Stomach (tissue), 4 donors: ENCODE data around the gene SLIT1.

Experiments
- EP300 ChIP-seq: sonication (generic); formaldehyde crosslinking; IDR thresholded peaks from one replicate; pipeline ENCODE4 v1.6.1; 2017; ENCODE audit warnings: antibody characterized with exemption
- POLR2A ChIP-seq, 4 donors: fragments of 450-650 bp; IDR thresholded peaks; one replicate each; pipeline ENCODE4 v1.6.1; 2016; ENCODE audit warnings: antibody characterized with exemption in 4 of 4, control low read depth in 2 of 4, mild to moderate bottlenecking in 1 of 4, moderate library complexity in 1 of 4
- POLR2AphosphoS5 ChIP-seq, 3 donors: sonication (generic); formaldehyde crosslinking; IDR thresholded peaks; one replicate each; pipeline ENCODE4 v1.6.1; 2016; ENCODE audit warnings: antibody characterized with exemption in 3 of 3
- TF ChIP-seq, protein P1 (sequence below), 7 experiments: fragments of 450-650 bp in 4 of 7; fragments of 200-600 bp in 3 of 7; sonication (generic) in 3 of 7; IDR thresholded peaks; one replicate each; pipeline ENCODE4 v1.5.1; 2016 to 2019; ENCODE audit warnings: antibody characterized with exemption in 7 of 7, control low read depth in 2 of 7, mild to moderate bottlenecking in 1 of 7

DNA sequence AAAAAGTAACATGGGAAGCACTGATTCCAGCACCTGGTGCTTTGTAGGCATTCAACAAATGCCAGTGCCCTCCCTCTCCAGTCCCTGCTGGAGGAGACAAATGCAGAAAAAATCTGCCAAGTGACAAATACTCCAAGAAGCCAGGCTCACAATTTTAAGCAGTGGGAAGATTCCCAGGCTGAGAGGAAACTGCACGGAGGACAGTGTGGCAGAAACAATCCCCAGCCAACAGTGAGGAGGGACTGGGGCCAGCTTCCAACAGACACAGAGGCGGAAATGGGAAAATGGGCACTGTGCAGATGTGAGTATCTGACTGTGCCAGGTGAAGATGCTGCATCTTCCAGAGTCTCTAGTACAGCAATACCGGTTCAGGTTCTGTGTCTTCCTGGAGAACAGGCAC is 106.3 kb downstream of the SLIT1 start:
- TF ChIP-seq EP300 (no peak), POLR2A (IDR thresholded peaks at IDR 0.05) (no peak), POLR2AphosphoS5 (IDR thresholded peaks at IDR 0.05) (no peak)
- TF ChIP-seq, protein P1, sequence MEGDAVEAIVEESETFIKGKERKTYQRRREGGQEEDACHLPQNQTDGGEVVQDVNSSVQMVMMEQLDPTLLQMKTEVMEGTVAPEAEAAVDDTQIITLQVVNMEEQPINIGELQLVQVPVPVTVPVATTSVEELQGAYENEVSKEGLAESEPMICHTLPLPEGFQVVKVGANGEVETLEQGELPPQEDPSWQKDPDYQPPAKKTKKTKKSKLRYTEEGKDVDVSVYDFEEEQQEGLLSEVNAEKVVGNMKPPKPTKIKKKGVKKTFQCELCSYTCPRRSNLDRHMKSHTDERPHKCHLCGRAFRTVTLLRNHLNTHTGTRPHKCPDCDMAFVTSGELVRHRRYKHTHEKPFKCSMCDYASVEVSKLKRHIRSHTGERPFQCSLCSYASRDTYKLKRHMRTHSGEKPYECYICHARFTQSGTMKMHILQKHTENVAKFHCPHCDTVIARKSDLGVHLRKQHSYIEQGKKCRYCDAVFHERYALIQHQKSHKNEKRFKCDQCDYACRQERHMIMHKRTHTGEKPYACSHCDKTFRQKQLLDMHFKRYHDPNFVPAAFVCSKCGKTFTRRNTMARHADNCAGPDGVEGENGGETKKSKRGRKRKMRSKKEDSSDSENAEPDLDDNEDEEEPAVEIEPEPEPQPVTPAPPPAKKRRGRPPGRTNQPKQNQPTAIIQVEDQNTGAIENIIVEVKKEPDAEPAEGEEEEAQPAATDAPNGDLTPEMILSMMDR (IDR thresholded peaks at IDR 0.05): no peak
